ENCODE results near the gene ANKRD28.

Gene ANKRD28

GRCh38 chr3:15707779-15708178, 90.0 kb downstream of the ANKRD28 start:
- no peaks in the 10 kb centered on the region; the same call in 1 of the 2 replicates for H3K9me3 ChIP-seq (ENCODE audit: insufficient read depth, low read depth, low read length)
- H3K27me3 ChIP-seq (ENCODE audit: insufficient read depth, low read length, poor library complexity, severe bottlenecking), result no peaks in the 10 kb centered on the region
- TF ChIP-seq EZH2phosphoT487 (IDR thresholded peaks at IDR 0.05; ENCODE audit: borderline replicate concordance) (no peak), CTCF (conservative IDR thresholded peaks at IDR 0.05; ENCODE audit: low read length) (no peak)
- H4K20me1 ChIP-seq (ENCODE audit: insufficient read depth, low read length, poor library complexity, severe bottlenecking), result no peaks in the 10 kb centered on the region
- no peaks in the 10 kb centered on the region for H3K9me2 ChIP-seq (replicated peaks; ENCODE audit: low read depth, low read length)
- H2AFZ ChIP-seq (ENCODE audit: low read length), result no peak overlapping the region
- no peak overlapping the region for H3K4me2 ChIP-seq (ENCODE audit: low read depth, low read length, poor library complexity, severe bottlenecking)
- no peaks in the 10 kb centered on the region for H3K4me1 ChIP-seq (ENCODE audit: insufficient read depth, low read length, poor library complexity, severe bottlenecking)
- no peaks in the 10 kb centered on the region for H3K79me2 ChIP-seq (ENCODE audit: insufficient read depth, low read length)
- no peak overlapping the region for H3K4me3 ChIP-seq (ENCODE audit: low read length, poor library complexity, severe bottlenecking)
- H3F3A ChIP-seq (ENCODE audit: low read depth), result peaks cover 2% of the 10 kb centered on the region; the same call in 1 of the 2 replicates
- H3K9ac ChIP-seq (ENCODE audit: low read depth, low read length, poor library complexity, severe bottlenecking), result no peak overlapping the region
- peaks cover 86% of the 10 kb centered on the region for H3K36me3 ChIP-seq (ENCODE audit: insufficient read depth, low read length)

GRCh38 chr3:15703346-15703745, 94.4 kb downstream of the ANKRD28 start:
- Histone ChIP-seq H3K9me2 (replicated peaks; ENCODE audit: low read depth, low read length) (no peaks in the 10 kb centered on the region), H3K27me3 (ENCODE audit: insufficient read depth, low read length, poor library complexity, severe bottlenecking) (no peaks in the 10 kb centered on the region), H3F3A (ENCODE audit: low read depth) (no peaks in the 10 kb centered on the region; the same call in 1 of the 2 replicates), H4K20me1 (ENCODE audit: insufficient read depth, low read length, poor library complexity, severe bottlenecking) (no peaks in the 10 kb centered on the region), H3K79me2 (ENCODE audit: insufficient read depth, low read length) (no peaks in the 10 kb centered on the region), H3K4me2 (ENCODE audit: low read depth, low read length, poor library complexity, severe bottlenecking) (no peak overlapping the region), H2AFZ (ENCODE audit: low read length) (no peak overlapping the region), H3K9me3 (ENCODE audit: insufficient read depth, low read depth, low read length) (no peaks in the 10 kb centered on the region; the same call in 1 of the 2 replicates), H3K4me1 (ENCODE audit: insufficient read depth, low read length, poor library complexity, severe bottlenecking) (no peaks in the 10 kb centered on the region), H3K9ac (ENCODE audit: low read depth, low read length, poor library complexity, severe bottlenecking) (no peak overlapping the region), H3K36me3 (ENCODE audit: insufficient read depth, low read length) (peaks cover 49% of the 10 kb centered on the region), H3K4me3 (ENCODE audit: low read length, poor library complexity, severe bottlenecking) (no peak overlapping the region)
- TF ChIP-seq EZH2phosphoT487 (IDR thresholded peaks at IDR 0.05; ENCODE audit: borderline replicate concordance), result no peak

GRCh38 chr3:15694628-15695027, 103.2 kb downstream of the ANKRD28 start:
- no peak overlapping the region for H3K4me3 ChIP-seq (ENCODE audit: low read length, poor library complexity, severe bottlenecking)
- H3K9me2 ChIP-seq (replicated peaks; ENCODE audit: low read depth, low read length), result no peaks in the 10 kb centered on the region
- H3K27me3 ChIP-seq (ENCODE audit: insufficient read depth, low read length, poor library complexity, severe bottlenecking), result no peaks in the 10 kb centered on the region
- H3K9ac ChIP-seq (ENCODE audit: low read depth, low read length, poor library complexity, severe bottlenecking), result no peak overlapping the region
- H4K20me1 ChIP-seq (ENCODE audit: insufficient read depth, low read length, poor library complexity, severe bottlenecking), result no peaks in the 10 kb centered on the region
- H3F3A ChIP-seq (ENCODE audit: low read depth), result no peaks in the 10 kb centered on the region
- H3K36me3 ChIP-seq (ENCODE audit: insufficient read depth, low read length), result peaks cover 43% of the 10 kb centered on the region; the same call in 1 of the 2 replicates
- no peak overlapping the region for H2AFZ ChIP-seq (ENCODE audit: low read length)
- H3K9me3 ChIP-seq (ENCODE audit: insufficient read depth, low read depth, low read length), result no peaks in the 10 kb centered on the region
- peaks cover 13% of the 10 kb centered on the region for H3K4me1 ChIP-seq (ENCODE audit: insufficient read depth, low read length, poor library complexity, severe bottlenecking)
- no peaks in the 10 kb centered on the region for H3K79me2 ChIP-seq (ENCODE audit: insufficient read depth, low read length)
- H3K4me2 ChIP-seq (ENCODE audit: low read depth, low read length, poor library complexity, severe bottlenecking), result no peak overlapping the region
- TF ChIP-seq EZH2phosphoT487 (IDR thresholded peaks at IDR 0.05; ENCODE audit: borderline replicate concordance) (no peak), CTCF (conservative IDR thresholded peaks at IDR 0.05; ENCODE audit: low read length) (no peak)

- Histone ChIP-seq H3K36me3 (ENCODE audit: insufficient read depth, low read length) (peaks cover 56% of the 10 kb centered on the region), H3K9ac (ENCODE audit: low read depth, low read length, poor library complexity, severe bottlenecking) (no peak overlapping the region), H3K9me2 (replicated peaks; ENCODE audit: low read depth, low read length) (no peaks in the 10 kb centered on the region), H4K20me1 (ENCODE audit: insufficient read depth, low read length, poor library complexity, severe bottlenecking) (no peaks in the 10 kb centered on the region), H3F3A (ENCODE audit: low read depth) (no peaks in the 10 kb centered on the region), H3K79me2 (ENCODE audit: insufficient read depth, low read length) (no peaks in the 10 kb centered on the region), H3K4me2 (ENCODE audit: low read depth, low read length, poor library complexity, severe bottlenecking) (no peak overlapping the region), H3K4me3 (ENCODE audit: low read length, poor library complexity, severe bottlenecking) (no peak overlapping the region), H3K4me1 (ENCODE audit: insufficient read depth, low read length, poor library complexity, severe bottlenecking) (peaks cover 13% of the 10 kb centered on the region), H2AFZ (ENCODE audit: low read length) (no peak overlapping the region), H3K27me3 (ENCODE audit: insufficient read depth, low read length, poor library complexity, severe bottlenecking) (no peaks in the 10 kb centered on the region), H3K9me3 (ENCODE audit: insufficient read depth, low read depth, low read length) (no peaks in the 10 kb centered on the region)
- no peak for TF ChIP-seq EZH2phosphoT487 (IDR thresholded peaks at IDR 0.05; ENCODE audit: borderline replicate concordance)
- TF ChIP-seq CTCF (conservative IDR thresholded peaks at IDR 0.05; ENCODE audit: low read length), result peak; percentile 48
Measured at GRCh38 chr3:15693355-15693754, 104.4 kb downstream of the ANKRD28 start.
